GM19351 (cell line): Measurements from ENCODE around the gene SNED1.

ENCODE experiments used
- ATAC-seq: cut with Tn5 transposase; IDR thresholded peaks from one replicate; pipeline ENCODE4 v1.9.1; 2021; ENCODE audit warnings: mild to moderate bottlenecking, moderate library complexity; ENCODE audit not compliant: unreplicated experiment

The SNED1 gene

GRCh38 chr2:240997856-240998705, at the start of gene SNED1:
TSS of gene SNED1 (plus strand) at chr2:240998618. CDS start at chr2:240998838, 220 bp downstream.
- ATAC-seq = no peak

- no peak for ATAC-seq
Measured at GRCh38 chr2:240948905-240949790, 49.3 kb upstream of the SNED1 start.

GRCh38 chr2:240949791-240950705, 48.4 kb upstream of the SNED1 start:
- no peak for ATAC-seq

- no peak for ATAC-seq
Measured at GRCh38 chr2:240951045-240951594, 47.3 kb upstream of the SNED1 start.

- ATAC-seq = no peak
Measured at GRCh38 chr2:240952496-240953246, 45.7 kb upstream of the SNED1 start.

GRCh38 chr2:240953426-240954410, 44.7 kb upstream of the SNED1 start:
- ATAC-seq = no peak

GRCh38 chr2:240954436-240955305, 43.7 kb upstream of the SNED1 start:
- ATAC-seq = no peak

- ATAC-seq = no peak
Measured at GRCh38 chr2:240955306-240956170, 42.9 kb upstream of the SNED1 start.

GRCh38 chr2:240956171-240956934, 42.1 kb upstream of the SNED1 start:
- no peak for ATAC-seq

GRCh38 chr2:240956935-240957655, 41.3 kb upstream of the SNED1 start:
- no peak for ATAC-seq

GRCh38 chr2:240957656-240958365, 40.6 kb upstream of the SNED1 start:
- ATAC-seq = no peak

- no peak for ATAC-seq
Measured at GRCh38 chr2:240958366-240959213, 39.8 kb upstream of the SNED1 start.

GRCh38 chr2:240959214-240959940, 39.0 kb upstream of the SNED1 start:
- ATAC-seq = no peak
